OCI-LY7 (cell line): ENCODE measurements around the gene STIM2. TPM values are rescaled to one million over a fixed set of nuclear protein-coding genes. Genes with fewer than 3 reads are reported as not detected.

ENCODE experiments used
- BruUV-seq: library from RNA; stranded (reverse); fragments of 400-500 nt; replicated peaks from 2 replicates; lab custom pipeline; 2021; lab: Mats Ljungman, UMichigan
- CTCF ChIA-PET: fragments of 300-600 bp; sonication (Branson Sonifier 250); formaldehyde crosslinking; loops from one replicate; lab custom pipeline; 2022; ENCODE audit warnings: antibody characterized with exemption; ENCODE audit not compliant: unreplicated experiment; lab: Charles Lee
- POLR2A ChIA-PET: fragments of 300-600 bp; sonication (Branson Sonifier 250); formaldehyde crosslinking; loops from one replicate; lab custom pipeline; 2022; ENCODE audit warnings: antibody characterized with exemption; lab: Charles Lee
- DNase-seq: peaks from one replicate; pipeline ENCODE4 v3.0.0-alpha.2; 2015; ENCODE audit warnings: low spot score
- H2AFZ ChIP-seq: fragments of 200-600 bp; sonication (generic), shearing (Covaris generic); 2 replicates; pipeline ENCODE4 v1.6.1; 2014; ENCODE audit warnings: mild to moderate bottlenecking, antibody characterized with exemption, low read length, moderate library complexity
- H3K27ac ChIP-seq: fragments of 200-600 bp; sonication (generic); 2 replicates; pipeline ENCODE4 v1.5.1; 2014; ENCODE audit warnings: mixed run types, low read depth, mild to moderate bottlenecking, moderate library complexity, low read length, inconsistent platforms; ENCODE audit not compliant: poor library complexity, severe bottlenecking
- H3K36me3 ChIP-seq: fragments of 200-600 bp; sonication (generic); 2 replicates; pipeline ENCODE4 v1.6.1; 2014; ENCODE audit warnings: mild to moderate bottlenecking, antibody characterized with exemption, low read length, moderate library complexity, mixed read lengths; ENCODE audit not compliant: insufficient read depth
- H3K4me1 ChIP-seq: fragments of 200-600 bp; sonication (generic); 2 replicates; pipeline ENCODE4 v1.5.1; 2014; ENCODE audit warnings: mild to moderate bottlenecking, low read length; ENCODE audit not compliant: insufficient read depth, poor library complexity, severe bottlenecking
- H3K4me2 ChIP-seq: fragments of 200-600 bp; sonication (generic); 2 replicates; pipeline ENCODE4 v1.6.1; 2014; ENCODE audit warnings: mild to moderate bottlenecking, low read length
- H3K4me3 ChIP-seq: fragments of 200-600 bp; sonication (generic); 2 replicates; pipeline ENCODE4 v1.5.1; 2014; ENCODE audit warnings: mild to moderate bottlenecking, low read depth, low read length; ENCODE audit not compliant: poor library complexity, severe bottlenecking
- H3K79me2 ChIP-seq: fragments of 200-600 bp; sonication (generic); 2 replicates; pipeline ENCODE4 v1.6.1; 2016; ENCODE audit warnings: low read depth, mild to moderate bottlenecking, low read length, moderate library complexity, mixed read lengths; ENCODE audit not compliant: insufficient read depth
- H3K9me2 ChIP-seq: fragments of 200-600 bp; sonication (generic); 2 replicates; pipeline ENCODE4 v1.6.1; 2016; ENCODE audit warnings: mild to moderate bottlenecking, low read length, mixed read lengths; ENCODE audit not compliant: insufficient read depth
- H3K9me3 ChIP-seq: fragments of 200-600 bp; sonication (generic); 2 replicates; pipeline ENCODE4 v1.6.1; 2014; ENCODE audit warnings: mild to moderate bottlenecking, mixed run types, low read length, mixed read lengths
- H4K20me1 ChIP-seq: fragments of 200-600 bp; sonication (generic); 2 replicates; pipeline ENCODE4 v1.6.1; 2014; ENCODE audit warnings: mild to moderate bottlenecking, antibody characterized with exemption, low read length, moderate library complexity, mixed read lengths; ENCODE audit not compliant: insufficient read depth
- CTCF ChIP-seq: fragments of 200-600 bp; sonication (generic); conservative IDR thresholded peaks from 2 replicates; pipeline ENCODE4 v1.5.1; 2014; ENCODE audit warnings: mild to moderate bottlenecking, antibody characterized with exemption, low read length, moderate library complexity, mixed read lengths
- EZH2phosphoT487 ChIP-seq: fragments of 200-600 bp; sonication (generic); IDR thresholded peaks from 2 replicates; pipeline ENCODE4 v1.6.1; 2018; ENCODE audit warnings: low read depth, borderline replicate concordance, mild to moderate bottlenecking, mixed run types, antibody characterized with exemption, low read length, moderate library complexity, mixed read lengths
- intact Hi-C: fragments of 100-400 bp; cut with micrococcal nuclease; formaldehyde crosslinking; loops from one replicate; pipeline ENCODE4 v1.10.0; 2022; ENCODE audit not compliant: unreplicated experiment
- total RNA-seq, 2 experiments: library from RNA; depleted of rRNA in 1 of 2; stranded (reverse); fragments of >200 nt in 1 of 2; shearing (Covaris generic) in 1 of 2; gene quantifications; 2 replicates each; pipeline ENCODE4 v1.2.3, GENCODE V29; 2014 to 2022

The STIM2 gene
- total RNA-seq, 2 experiments from 2014 or later = 108 to 309 TPM

- BruUV-seq = no TSS peak
- no peak overlapping the region for H3K4me3 ChIP-seq
- H3K4me1 ChIP-seq = peaks cover 40% of the 10 kb centered on the region
- H3K9me2 ChIP-seq = no peaks in the 10 kb centered on the region
- CTCF ChIA-PET = interaction anchor here (1.0 kb wide), 1 partner anchor 10 kb away, joined by 3 read pairs; no protein-coding TSS in a partner anchor
- DNase-seq = no peak
- intact Hi-C loops = no loop called here
- peaks cover 39% of the 10 kb centered on the region for H3K9me3 ChIP-seq
- POLR2A ChIA-PET = interaction anchor here (0.8 to 3.9 kb wide), 8 partner anchors 10 to 66 kb away, joined by 3 to 40 read pairs (median 4); partner anchors contain the start of gene STIM2
- peaks cover 26% of the 10 kb centered on the region for H3K36me3 ChIP-seq
- peak overlapping the region; percentile 12; the same call in 1 of the 2 replicates for H3K4me2 ChIP-seq
- H3K79me2 ChIP-seq = no peaks in the 10 kb centered on the region
- H2AFZ ChIP-seq = peak overlapping the region; percentile 7; the same call in 1 of the 2 replicates
- no peak for TF ChIP-seq EZH2phosphoT487
- TF ChIP-seq CTCF = no peak
- no peaks in the 10 kb centered on the region for H4K20me1 ChIP-seq
- no peak overlapping the region for H3K27ac ChIP-seq
Measured at GRCh38 chr4:26819026-26819425, 41.6 kb upstream of the STIM2 start.

DNA sequence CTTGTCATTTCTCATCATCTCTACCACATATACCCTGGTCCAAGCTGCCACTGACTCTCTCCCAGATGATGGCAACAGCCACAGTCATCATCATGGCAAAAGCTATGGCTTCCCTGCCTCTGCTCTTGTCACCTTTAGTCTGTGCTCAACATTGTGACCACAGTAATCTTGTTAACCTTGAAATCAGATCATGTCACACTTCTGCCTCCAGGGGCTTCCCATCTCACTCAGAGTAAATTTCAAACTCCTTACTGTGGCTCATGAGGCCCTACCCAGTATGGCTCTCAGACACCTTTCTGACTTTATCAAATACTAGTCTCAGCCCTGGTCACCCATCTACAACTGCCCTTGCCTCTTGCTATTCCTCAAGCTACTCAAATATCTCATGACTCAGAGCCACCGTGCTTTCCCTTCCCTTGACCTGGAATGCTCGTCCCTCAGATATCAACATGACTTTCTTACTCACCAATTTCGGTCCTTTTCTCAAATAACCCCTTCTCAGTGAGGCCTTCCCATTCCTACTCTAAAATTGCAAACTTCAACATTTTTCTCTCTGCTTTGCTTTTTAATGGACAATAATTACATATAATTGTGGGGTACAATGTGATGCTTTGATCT is 41.1 kb upstream of the STIM2 start:
- no peak overlapping the region for H3K27ac ChIP-seq
- H3K4me1 ChIP-seq = peaks cover 42% of the 10 kb centered on the region
- no peak for TF ChIP-seq EZH2phosphoT487
- TF ChIP-seq CTCF = peak; percentile 37
- peaks cover 32% of the 10 kb centered on the region for H3K36me3 ChIP-seq
- 0 out of 2 replicates have a peak overlapping the region, but pooled peaks have one; percentile 12 for H3K4me2 ChIP-seq
- no peaks in the 10 kb centered on the region for H3K79me2 ChIP-seq
- no peaks in the 10 kb centered on the region for H3K9me2 ChIP-seq
- no peaks in the 10 kb centered on the region for H4K20me1 ChIP-seq
- H3K4me3 ChIP-seq = no peak overlapping the region
- intact Hi-C loops = no loop called here
- H3K9me3 ChIP-seq = peaks cover 44% of the 10 kb centered on the region
- ChIA-PET CTCF (no interaction called here), POLR2A (interaction anchor here (1.3 to 3.9 kb wide), 6 partner anchors 11 to 65 kb away, joined by 3 to 40 read pairs (median 4); no protein-coding TSS in a partner anchor)
- no TSS peak for BruUV-seq
- peak; percentile 43 for DNase-seq
- peak overlapping the region; percentile 7; the same call in 1 of the 2 replicates for H2AFZ ChIP-seq

DNA sequence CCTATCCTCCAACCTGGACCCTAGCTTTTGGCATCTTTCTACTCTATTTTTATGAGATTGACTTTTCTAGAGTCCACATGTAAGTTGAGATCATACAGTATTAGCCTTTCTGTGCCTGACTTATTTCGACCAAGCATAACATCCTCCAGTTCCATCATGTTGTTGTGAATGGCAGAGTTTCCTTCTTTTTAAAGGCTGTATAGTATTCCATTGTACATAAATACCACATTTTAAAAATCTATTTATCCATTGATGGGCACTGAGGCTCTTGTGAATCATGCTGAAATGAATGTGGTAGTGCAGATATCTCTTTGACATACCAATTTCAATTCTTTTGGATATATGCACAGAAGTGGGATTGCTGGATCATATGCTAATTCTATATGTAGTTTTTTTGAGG is 40.3 kb upstream of the STIM2 start:
- ChIA-PET POLR2A (interaction anchor here (2.5 to 3.9 kb wide), 2 partner anchors 10 to 11 kb away, joined by 10 to 40 read pairs; no protein-coding TSS in a partner anchor), CTCF (no interaction called here)
- Histone ChIP-seq H3K9me2 (no peaks in the 10 kb centered on the region), H3K27ac (no peak overlapping the region), H3K36me3 (peaks cover 34% of the 10 kb centered on the region), H2AFZ (no peak overlapping the region), H4K20me1 (no peaks in the 10 kb centered on the region), H3K4me3 (no peak overlapping the region), H3K4me1 (peaks cover 45% of the 10 kb centered on the region), H3K4me2 (no peak overlapping the region), H3K79me2 (no peaks in the 10 kb centered on the region), H3K9me3 (peaks cover 50% of the 10 kb centered on the region)
- intact Hi-C loops = no loop called here
- TF ChIP-seq CTCF (no peak), EZH2phosphoT487 (no peak)
- no TSS peak for BruUV-seq
- DNase-seq = no peak
